PC-3 (cell line): Measurements from ENCODE around the gene PTPN14. TPM values are rescaled to one million over a fixed set of nuclear protein-coding genes. Genes with fewer than 3 reads are reported as not detected.
A peak's percentile ranks its signal among the peaks of the same experiment; 100 is the strongest.
"Not testable (repeated sequence)": the region's sequence is repeated elsewhere in the genome, so short reads cannot be mapped to it uniquely, and the experiment has no call there.

ENCODE experiments used
- ATAC-seq: fragments of 200-7000 bp; cut with Tn5 transposase; 2 replicates; pipeline ENCODE4 v1.9.1; 2020; ENCODE audit warnings: mild to moderate bottlenecking, moderate library complexity
- BruUV-seq: library from RNA; stranded (reverse); fragments of 400-500 nt; replicated peaks from 2 replicates; lab custom pipeline; 2021; lab: Mats Ljungman, UMichigan
- CTCF ChIA-PET: fragments of 300-600 bp; sonication (Branson Sonifier 250); formaldehyde crosslinking; loops from one replicate; lab custom pipeline; 2022; ENCODE audit warnings: antibody characterized with exemption; lab: Charles Lee
- POLR2A ChIA-PET: fragments of 300-600 bp; sonication (Branson Sonifier 250); formaldehyde crosslinking; loops from one replicate; lab custom pipeline; 2022; ENCODE audit warnings: antibody characterized with exemption; ENCODE audit not compliant: unreplicated experiment; lab: Charles Lee
- DNase-seq: peaks from one replicate; pipeline ENCODE4 v3.0.0-alpha.2; 2015
- H2AFZ ChIP-seq: fragments of 300-600 bp; sonication (generic); 2 replicates; pipeline ENCODE4 v1.6.0; 2016; ENCODE audit warnings: antibody characterized with exemption, low read length
- H3F3A ChIP-seq: fragments of 300-600 bp; sonication (generic); one replicate; pipeline ENCODE4 v1.6.0; 2017; ENCODE audit warnings: antibody characterized with exemption, low read length, control low read depth, mild to moderate bottlenecking; ENCODE audit not compliant: unreplicated experiment
- H3K27ac ChIP-seq: fragments of 300-600 bp; sonication (generic); 2 replicates; pipeline ENCODE4 v1.5.1; 2016; ENCODE audit warnings: mild to moderate bottlenecking, low read length
- H3K27me3 ChIP-seq: fragments of 300-600 bp; sonication (generic); 2 replicates; pipeline ENCODE4 v1.6.1; 2016; ENCODE audit warnings: low read length, mixed read lengths
- H3K36me3 ChIP-seq: fragments of 300-600 bp; sonication (generic); 2 replicates; pipeline ENCODE4 v1.6.1; 2016; ENCODE audit warnings: low read depth, mixed run types, low read length, mixed read lengths
- H3K4me1 ChIP-seq: fragments of 300-600 bp; sonication (generic); 2 replicates; pipeline ENCODE4 v1.5.1; 2016; ENCODE audit warnings: low read length; ENCODE audit not compliant: insufficient read depth
- H3K4me2 ChIP-seq: fragments of 300-600 bp; sonication (generic); 2 replicates; pipeline ENCODE4 v1.6.0; 2016; ENCODE audit warnings: low read length
- H3K4me3 ChIP-seq: fragments of 300-600 bp; sonication (generic); 2 replicates; pipeline ENCODE4 v1.5.1; 2016; ENCODE audit warnings: mild to moderate bottlenecking, low read length, mixed read lengths
- H3K79me2 ChIP-seq: fragments of 300-600 bp; sonication (generic); 2 replicates; pipeline ENCODE4 v1.6.1; 2017; ENCODE audit warnings: low read length, mixed read lengths
- H3K9ac ChIP-seq: fragments of 300-600 bp; sonication (generic); 2 replicates; pipeline ENCODE4 v1.6.0; 2016; ENCODE audit warnings: mild to moderate bottlenecking, low read length
- H3K9me2 ChIP-seq: fragments of 300-600 bp; sonication (generic); replicated peaks from 2 replicates; pipeline ENCODE4 v1.6.1; 2016; ENCODE audit warnings: mixed run types, low read length, mixed read lengths
- H3K9me3 ChIP-seq: fragments of 300-600 bp; sonication (generic); 2 replicates; pipeline ENCODE4 v1.6.1; 2016; ENCODE audit warnings: low read length, mixed read lengths
- H4K20me1 ChIP-seq: fragments of 300-600 bp; sonication (generic); 2 replicates; pipeline ENCODE4 v1.6.1; 2016; ENCODE audit warnings: low read length, mixed read lengths
- EZH2 ChIP-seq: fragments of 300-600 bp; sonication (generic); IDR thresholded peaks from one replicate; pipeline ENCODE4 v1.6.1; 2017; ENCODE audit warnings: antibody characterized with exemption, mild to moderate bottlenecking, low read length; ENCODE audit not compliant: unreplicated experiment
- EZH2phosphoT487 ChIP-seq: fragments of 300-600 bp; sonication (generic); IDR thresholded peaks from 2 replicates; pipeline ENCODE4 v1.6.1; 2018; ENCODE audit warnings: mild to moderate bottlenecking, antibody characterized with exemption, low read length, borderline replicate concordance
- intact Hi-C: fragments of 100-400 bp; cut with micrococcal nuclease; formaldehyde crosslinking; loops from 2 replicates; pipeline ENCODE4 v1.9.0; 2023
- total RNA-seq: library from RNA; depleted of rRNA; stranded (reverse); fragments of >200 nt; gene quantifications from 2 replicates; pipeline ENCODE4 v1.2.3, GENCODE V29; 2014
- TF ChIP-seq, protein P1 (sequence below): fragments of 300-600 bp; sonication (generic); conservative IDR thresholded peaks from 2 replicates; pipeline ENCODE4 v1.5.1; 2017; ENCODE audit warnings: antibody characterized with exemption, low read depth, mild to moderate bottlenecking, low read length

Gene PTPN14
- total RNA-seq, 1 experiment from 2014 or later: 12.6 TPM

DNA sequence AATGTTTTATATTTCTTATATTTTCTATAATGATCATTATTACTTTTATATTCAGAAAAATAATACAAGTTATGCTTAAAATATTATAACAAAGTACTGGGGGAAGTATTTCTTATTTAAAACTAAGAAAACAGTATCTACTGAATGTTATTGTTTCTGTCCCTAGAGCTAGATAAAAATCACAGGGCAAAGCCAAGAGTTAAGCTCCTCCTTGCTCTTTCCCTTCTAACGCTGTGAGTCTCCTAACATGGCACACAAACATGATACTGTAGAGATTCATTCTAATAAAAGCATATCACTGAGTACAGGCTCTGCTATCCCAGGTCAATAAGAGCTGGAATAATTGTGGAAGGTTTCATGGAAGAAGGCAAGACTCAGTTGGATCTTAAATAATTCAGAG is 53.4 kb downstream of the PTPN14 start:
- Histone ChIP-seq H3K9me3 (no peaks in the 10 kb centered on the region), H3F3A (no peaks in the 10 kb centered on the region), H3K79me2 (peaks cover 94% of the 10 kb centered on the region), H3K4me1 (peaks cover 23% of the 10 kb centered on the region), H3K36me3 (no peaks in the 10 kb centered on the region), H2AFZ (no peak overlapping the region), H3K4me2 (no peak overlapping the region), H3K9me2 (no peaks in the 10 kb centered on the region), H3K27ac (no peak overlapping the region), H4K20me1 (peaks cover 6% of the 10 kb centered on the region), H3K9ac (no peak overlapping the region), H3K4me3 (no peak overlapping the region), H3K27me3 (no peaks in the 10 kb centered on the region)
- no peak for TF ChIP-seq EZH2
- TF ChIP-seq, protein P1, sequence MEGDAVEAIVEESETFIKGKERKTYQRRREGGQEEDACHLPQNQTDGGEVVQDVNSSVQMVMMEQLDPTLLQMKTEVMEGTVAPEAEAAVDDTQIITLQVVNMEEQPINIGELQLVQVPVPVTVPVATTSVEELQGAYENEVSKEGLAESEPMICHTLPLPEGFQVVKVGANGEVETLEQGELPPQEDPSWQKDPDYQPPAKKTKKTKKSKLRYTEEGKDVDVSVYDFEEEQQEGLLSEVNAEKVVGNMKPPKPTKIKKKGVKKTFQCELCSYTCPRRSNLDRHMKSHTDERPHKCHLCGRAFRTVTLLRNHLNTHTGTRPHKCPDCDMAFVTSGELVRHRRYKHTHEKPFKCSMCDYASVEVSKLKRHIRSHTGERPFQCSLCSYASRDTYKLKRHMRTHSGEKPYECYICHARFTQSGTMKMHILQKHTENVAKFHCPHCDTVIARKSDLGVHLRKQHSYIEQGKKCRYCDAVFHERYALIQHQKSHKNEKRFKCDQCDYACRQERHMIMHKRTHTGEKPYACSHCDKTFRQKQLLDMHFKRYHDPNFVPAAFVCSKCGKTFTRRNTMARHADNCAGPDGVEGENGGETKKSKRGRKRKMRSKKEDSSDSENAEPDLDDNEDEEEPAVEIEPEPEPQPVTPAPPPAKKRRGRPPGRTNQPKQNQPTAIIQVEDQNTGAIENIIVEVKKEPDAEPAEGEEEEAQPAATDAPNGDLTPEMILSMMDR: no peak
- TF ChIP-seq EZH2phosphoT487: no peak
- intact Hi-C loops: no loop called here
- no TSS peak for BruUV-seq
- DNase-seq (no peak), ATAC-seq (no peak)
- POLR2A ChIA-PET: no interaction called here
- CTCF ChIA-PET: no interaction called here

DNA sequence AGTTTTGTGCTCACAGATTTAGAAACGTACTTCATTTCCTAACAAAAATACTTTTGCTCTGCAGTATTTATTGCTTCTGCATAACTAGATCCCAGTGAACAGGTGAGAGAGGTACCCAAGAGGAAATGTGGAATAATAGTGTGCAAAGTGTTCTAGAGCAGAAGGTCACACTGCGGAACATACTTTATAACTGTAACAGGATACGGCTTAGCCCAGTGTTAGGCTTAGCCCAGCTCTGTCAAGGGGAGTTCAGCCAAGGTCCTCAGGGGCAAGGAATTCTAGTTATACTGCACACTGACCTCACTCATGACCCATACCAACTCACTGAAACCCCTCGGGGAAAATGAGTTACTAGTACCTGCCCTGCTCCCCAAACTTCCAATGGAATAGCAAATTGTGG is 55.3 kb downstream of the PTPN14 start:
- Histone ChIP-seq H3K9me3 (no peaks in the 10 kb centered on the region), H3K79me2 (peaks cover 91% of the 10 kb centered on the region), H3K4me2 (no peak overlapping the region), H3K27me3 (no peaks in the 10 kb centered on the region), H3K36me3 (no peaks in the 10 kb centered on the region; the same call in 1 of the 2 replicates), H3K4me3 (no peak overlapping the region), H3K4me1 (peaks cover 21% of the 10 kb centered on the region), H3K9ac (no peak overlapping the region), H2AFZ (no peak overlapping the region), H4K20me1 (peaks cover 3% of the 10 kb centered on the region; the same call in 1 of the 2 replicates), H3K9me2 (no peaks in the 10 kb centered on the region), H3F3A (no peaks in the 10 kb centered on the region), H3K27ac (no peak overlapping the region)
- ChIA-PET POLR2A (interaction anchor here (0.7 kb wide), 1 partner anchor 51 kb away, joined by 3 read pairs; no protein-coding TSS in a partner anchor), CTCF (no interaction called here)
- DNase-seq (no peak), ATAC-seq (no peak)
- intact Hi-C loops: no loop called here
- TF ChIP-seq EZH2phosphoT487: no peak
- no peak for TF ChIP-seq EZH2
- TF ChIP-seq, protein P1: no peak
- no TSS peak for BruUV-seq

DNA sequence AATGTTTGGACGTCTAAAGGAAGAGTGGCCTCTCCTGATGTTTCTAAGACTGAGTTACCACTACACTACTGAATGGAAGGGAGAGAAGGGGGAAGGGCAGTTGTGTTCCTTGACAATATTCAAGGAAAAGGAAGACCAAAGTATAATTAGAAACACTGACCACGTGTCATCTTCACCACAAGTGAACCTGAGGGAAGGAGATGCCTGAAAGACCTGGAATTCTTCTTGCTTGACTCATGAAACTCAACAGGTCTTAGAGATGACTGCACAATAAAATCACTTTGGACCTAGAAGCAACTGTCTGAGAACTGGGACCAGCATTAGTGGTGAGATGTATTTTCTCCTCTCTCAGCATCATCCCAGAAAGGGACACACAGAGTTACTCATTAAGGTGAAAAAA is 56.7 kb downstream of the PTPN14 start:
- Histone ChIP-seq H3K79me2 (peaks cover 83% of the 10 kb centered on the region), H3K4me3 (no peak overlapping the region), H3K4me1 (peaks cover 21% of the 10 kb centered on the region), H3K9me2 (no peaks in the 10 kb centered on the region), H3K4me2 (peak overlapping the region; percentile 3), H4K20me1 (peaks cover 3% of the 10 kb centered on the region; the same call in 1 of the 2 replicates), H3F3A (no peaks in the 10 kb centered on the region), H3K9ac (no peak overlapping the region), H3K27me3 (no peaks in the 10 kb centered on the region), H3K9me3 (no peaks in the 10 kb centered on the region), H3K27ac (0 out of 2 replicates have a peak overlapping the region, but pooled peaks have one; percentile 0), H3K36me3 (no peaks in the 10 kb centered on the region; the same call in 1 of the 2 replicates), H2AFZ (no peak overlapping the region)
- ATAC-seq: peak; percentile 70
- BruUV-seq: no TSS peak
- POLR2A ChIA-PET: interaction anchor here (0.6 kb wide), 1 partner anchor 18 kb away, joined by 4 read pairs; no protein-coding TSS in a partner anchor
- CTCF ChIA-PET: interaction anchor here (0.6 kb wide), 1 partner anchor 23 kb away, joined by 6 read pairs; no protein-coding TSS in a partner anchor
- intact Hi-C loops: no loop called here
- TF ChIP-seq EZH2 (no peak), EZH2phosphoT487 (no peak)
- TF ChIP-seq, protein P1: no peak
- peak; percentile 89 for DNase-seq

DNA sequence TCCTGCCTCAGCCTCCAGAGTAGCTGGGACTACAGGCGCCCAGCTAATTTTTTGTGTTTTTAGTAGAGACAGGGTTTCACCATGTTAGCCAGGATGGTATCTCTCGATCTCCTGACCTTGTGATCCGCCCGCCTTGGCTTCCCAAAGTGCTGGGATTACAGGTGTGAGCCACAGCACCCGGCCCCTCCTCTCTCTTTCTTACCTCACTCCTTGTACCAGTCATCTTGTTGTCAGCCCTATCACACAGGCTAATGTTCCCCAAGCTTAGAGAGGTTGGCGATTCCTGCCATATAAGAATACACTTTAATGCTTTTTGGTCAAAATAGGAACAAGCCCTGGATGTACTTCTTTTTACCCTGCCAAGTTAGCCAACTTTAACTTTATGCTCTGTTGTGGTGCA is 57.2 kb downstream of the PTPN14 start:
- H4K20me1 ChIP-seq, H3F3A ChIP-seq, H3K9me3 ChIP-seq, intact Hi-C loops, H3K27ac ChIP-seq, ATAC-seq, POLR2A ChIA-PET, BruUV-seq, H3K9me2 ChIP-seq, H3K36me3 ChIP-seq, DNase-seq, H3K9ac ChIP-seq, H3K27me3 ChIP-seq, CTCF ChIA-PET, H2AFZ ChIP-seq, H3K4me3 ChIP-seq: not testable (repeated sequence)
- Histone ChIP-seq H3K4me1 (peaks cover 21% of the 10 kb centered on the region), H3K79me2 (peaks cover 83% of the 10 kb centered on the region), H3K4me2 (peak overlapping the region; percentile 3)
